ENCODE data around the gene ALDH8A1.

Gene ALDH8A1

GRCh38 chr6:134950482-134950881 is 581 bp upstream of the ALDH8A1 start:
- no peak for DNase-seq

GRCh38 chr6:134948691-134949090 is 1.2 kb downstream of the ALDH8A1 start:
- no peak for DNase-seq

GRCh38 chr6:134948142-134948541 is 1.8 kb downstream of the ALDH8A1 start:
- DNase-seq, result no peak

- DNase-seq, result no peak
Measured at GRCh38 chr6:134945045-134945444, 4.9 kb downstream of the ALDH8A1 start.

- DNase-seq, result no peak
Measured at GRCh38 chr6:134943522-134944111, 6.3 kb downstream of the ALDH8A1 start.

GRCh38 chr6:134938896-134939295 is 11.0 kb downstream of the ALDH8A1 start:
- no peak for DNase-seq

- no peak for DNase-seq
Measured at GRCh38 chr6:134937426-134937825, 12.5 kb downstream of the ALDH8A1 start.

GRCh38 chr6:134936931-134937330 is 13.0 kb downstream of the ALDH8A1 start:
- DNase-seq, result no peak

GRCh38 chr6:134936476-134936875 is 13.4 kb downstream of the ALDH8A1 start:
- DNase-seq, result no peak

- DNase-seq, result no peak
Measured at GRCh38 chr6:134934793-134935485, 15.0 kb downstream of the ALDH8A1 start.

GRCh38 chr6:134932535-134933470 is 17.1 kb downstream of the ALDH8A1 start:
- DNase-seq, result no peak

- DNase-seq, result no peak
Measured at GRCh38 chr6:134932098-134932497, 17.8 kb downstream of the ALDH8A1 start.

GRCh38 chr6:134930463-134930862 is 19.4 kb downstream of the ALDH8A1 start:
- no peak for DNase-seq

GRCh38 chr6:134928151-134928900 is 21.6 kb downstream of the ALDH8A1 start:
- DNase-seq, result no peak

GRCh38 chr6:134925800-134926199 is 24.1 kb downstream of the ALDH8A1 start:
- DNase-seq, result no peak

GRCh38 chr6:134921721-134922261 is 28.1 kb downstream of the ALDH8A1 start:
- no peak for DNase-seq

GRCh38 chr6:134921276-134921675 is 28.6 kb downstream of the ALDH8A1 start:
- DNase-seq, result no peak

GRCh38 chr6:134920422-134920821 is 29.5 kb downstream of the ALDH8A1 start:
- no peak for DNase-seq

GRCh38 chr6:134918418-134918961 is 31.4 kb downstream of the ALDH8A1 start:
- DNase-seq, result no peak

- no peak for DNase-seq
Measured at GRCh38 chr6:134911547-134911946, 38.4 kb downstream of the ALDH8A1 start.

GRCh38 chr6:134910593-134910935 is 39.3 kb downstream of the ALDH8A1 start:
- no peak for DNase-seq

All from NCI-H1048 (cell line).